ENCODE results near the gene SAXO1.
"Not testable (repeated sequence)": the region's sequence is repeated elsewhere in the genome, so short reads cannot be mapped to it uniquely, and the experiment has no call there.

Gene SAXO1

GRCh38 chr9:18999173-18999785 lies 33.7 kb downstream of the SAXO1 start:
- no peak for DNase-seq

- no peak for DNase-seq
These were observed 35.9 kb downstream of the SAXO1 start for GRCh38 chr9:18997151-18997550.

GRCh38 chr9:18996211-18996610 lies 36.8 kb downstream of the SAXO1 start:
- no peak for DNase-seq

DNA sequence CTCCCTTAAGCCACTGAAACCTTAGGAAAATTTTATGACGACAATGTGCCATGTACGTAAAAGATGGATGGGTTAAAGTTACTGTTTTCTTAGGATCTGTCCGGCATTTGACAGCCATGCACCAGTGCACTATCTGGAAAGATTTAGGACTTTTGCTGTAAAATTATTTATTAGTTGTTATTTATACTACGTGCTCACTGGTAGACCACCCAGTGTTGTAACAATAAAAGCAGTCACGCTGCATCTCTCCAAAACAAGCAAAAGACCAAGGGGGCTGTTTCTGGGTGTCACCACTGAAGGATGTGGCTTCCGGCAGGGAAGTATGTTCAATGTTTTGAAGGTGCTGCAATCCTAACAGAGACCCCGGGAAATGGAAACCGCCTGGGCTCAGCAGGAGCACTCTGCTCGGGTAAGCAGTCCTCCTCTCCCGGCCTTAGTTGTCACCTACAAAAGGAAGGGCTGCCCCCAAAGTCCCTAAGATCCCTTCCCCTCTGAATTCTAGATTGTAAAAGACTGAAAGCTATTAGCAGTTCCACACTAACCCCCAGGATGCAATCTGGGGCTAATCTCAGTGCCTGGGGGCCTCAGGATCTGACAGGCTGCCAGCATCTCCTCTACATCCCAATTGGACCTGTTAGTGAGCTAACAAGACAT lies 38.6 kb downstream of the SAXO1 start:
- no peak for DNase-seq

GRCh38 chr9:18991197-18991596 lies 41.8 kb downstream of the SAXO1 start:
- DNase-seq: not testable (repeated sequence)

DNA sequence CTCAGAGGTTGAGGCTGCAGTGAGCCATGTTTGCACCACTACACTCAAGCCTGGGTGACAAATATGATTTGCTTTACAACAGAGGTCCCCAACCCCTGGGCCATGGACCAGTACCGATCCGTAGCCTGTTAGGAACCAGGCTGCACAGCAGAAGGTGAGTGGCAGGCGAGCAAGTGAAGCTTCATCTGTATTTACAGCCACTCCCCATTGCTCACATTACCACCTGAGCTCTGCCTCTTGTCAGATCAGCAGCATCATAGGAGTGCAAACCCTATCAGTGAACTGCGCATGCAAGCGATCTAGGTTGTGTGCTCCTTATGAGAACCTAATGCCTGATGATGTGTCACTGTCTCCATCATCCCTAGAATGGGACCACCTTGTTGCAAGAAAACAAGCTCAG lies 42.5 kb downstream of the SAXO1 start:
- no peak for DNase-seq

DNA sequence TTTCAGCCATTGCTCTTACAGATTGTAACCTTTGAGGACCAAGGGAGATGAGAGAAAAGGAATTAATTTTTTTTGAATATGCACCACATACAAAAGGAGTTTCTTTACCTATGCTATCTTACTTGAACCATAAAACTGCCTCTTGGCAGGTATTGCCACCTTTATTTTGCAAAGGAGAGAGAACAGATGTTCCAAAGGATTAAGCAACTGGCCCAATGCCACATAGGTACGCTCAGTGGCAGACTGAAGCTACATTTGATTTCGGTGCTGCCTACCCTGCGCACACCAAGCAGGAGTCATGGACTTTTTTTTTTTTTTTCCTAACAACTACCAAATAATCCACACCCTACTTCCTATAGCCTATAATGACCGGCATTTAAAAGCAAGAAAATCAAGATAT lies 43.1 kb downstream of the SAXO1 start:
- no peak for DNase-seq

DNA sequence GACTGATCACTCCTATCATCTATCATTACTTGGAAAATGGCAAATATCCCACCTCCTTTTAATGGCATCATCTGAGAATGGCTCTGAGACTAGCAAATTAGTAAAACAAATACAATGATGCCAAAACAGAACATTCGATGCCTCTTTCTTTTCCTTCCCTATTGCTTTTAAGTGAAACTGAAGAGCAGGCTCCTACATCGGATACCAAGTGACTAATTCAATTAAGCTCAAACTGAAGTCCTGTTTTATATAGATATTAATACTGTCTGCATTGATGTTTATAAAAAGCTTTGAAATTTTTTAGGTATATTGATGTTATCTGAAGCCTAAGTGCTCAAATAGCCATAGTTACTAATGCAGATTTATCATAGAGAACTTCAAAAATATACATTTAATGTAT lies 43.9 kb downstream of the SAXO1 start:
- DNase-seq: no peak

DNA sequence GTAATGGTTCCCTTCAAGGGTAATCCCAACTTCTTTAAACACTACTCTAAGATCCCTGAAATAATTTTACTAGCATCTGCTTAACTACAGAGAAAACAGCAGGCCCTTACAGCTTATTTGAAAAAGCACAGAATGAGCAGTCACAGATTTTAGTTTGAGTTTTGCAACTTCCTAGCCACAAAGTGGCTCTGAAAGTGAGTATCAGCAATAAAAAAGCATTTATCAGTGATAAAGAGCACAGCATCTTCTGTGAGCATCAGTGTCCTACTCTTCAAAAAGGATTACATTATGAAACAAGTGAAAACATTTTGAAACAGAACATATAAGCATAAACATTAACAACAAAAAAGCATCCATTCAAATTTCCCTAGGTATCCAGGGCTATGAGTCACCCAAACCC lies 45.0 kb downstream of the SAXO1 start:
- no peak for DNase-seq

- DNase-seq: no peak
These were observed 47.0 kb downstream of the SAXO1 start for GRCh38 chr9:18985996-18986395.

GRCh38 chr9:18985464-18985951 lies 47.5 kb downstream of the SAXO1 start:
- DNase-seq: peak; percentile 66

DNA sequence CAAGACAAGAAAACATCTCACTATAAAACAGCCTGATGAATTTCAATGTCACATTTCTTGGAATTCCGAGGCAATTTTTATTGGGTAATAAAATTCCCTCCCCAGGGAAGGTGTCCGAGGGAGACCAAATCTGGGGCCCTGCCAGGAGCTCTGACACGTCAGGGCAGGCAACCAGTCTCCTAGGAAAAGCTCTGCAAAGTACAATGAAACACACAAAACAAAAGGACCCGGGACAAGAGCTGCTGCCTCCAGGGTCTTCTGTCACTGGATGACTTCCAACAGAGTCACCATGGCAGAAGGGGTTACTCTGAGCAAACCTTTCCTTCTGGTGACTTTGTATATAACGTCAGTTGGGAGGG lies 50.8 kb downstream of the SAXO1 start:
- no peak for DNase-seq

DNA sequence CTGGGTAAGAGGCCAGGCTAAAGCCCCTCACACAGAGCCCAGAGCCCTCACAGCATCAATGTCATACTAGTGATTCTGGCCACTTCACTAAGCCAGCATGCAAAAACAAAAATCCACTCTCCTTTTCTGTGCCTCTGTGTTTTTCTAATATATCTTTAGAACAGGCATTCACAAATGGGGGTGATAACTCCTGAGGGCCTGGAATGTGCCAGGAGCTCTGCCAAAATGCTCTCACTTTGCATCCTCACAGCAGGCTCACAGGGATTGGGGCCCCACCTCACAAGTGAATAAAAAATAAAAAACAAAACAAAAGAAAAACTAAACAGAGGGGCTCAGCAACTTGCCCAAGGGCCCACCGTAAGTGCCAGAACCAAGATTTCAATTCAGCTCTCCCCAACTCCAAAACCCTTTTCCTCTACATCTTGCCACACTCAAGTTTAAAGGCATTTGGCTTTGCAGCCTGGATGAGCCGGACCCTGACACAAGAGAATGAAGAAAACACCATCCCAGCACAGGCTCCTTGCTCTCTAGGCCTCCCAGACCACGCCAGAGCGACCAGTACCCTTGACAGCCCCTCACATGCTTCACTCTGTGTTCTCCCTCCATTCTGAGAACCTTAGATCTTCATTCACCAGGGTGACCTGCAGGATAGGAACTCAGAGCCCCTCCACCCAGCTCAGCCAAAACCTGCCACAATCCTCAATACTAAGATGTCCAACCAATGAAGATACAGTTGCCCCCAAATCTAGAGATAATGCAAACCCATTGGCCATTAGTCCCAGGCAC lies 51.3 kb downstream of the SAXO1 start:
- DNase-seq: no peak

- DNase-seq: peak; percentile 23
These were observed 52.8 kb downstream of the SAXO1 start for GRCh38 chr9:18980189-18980588.

DNA sequence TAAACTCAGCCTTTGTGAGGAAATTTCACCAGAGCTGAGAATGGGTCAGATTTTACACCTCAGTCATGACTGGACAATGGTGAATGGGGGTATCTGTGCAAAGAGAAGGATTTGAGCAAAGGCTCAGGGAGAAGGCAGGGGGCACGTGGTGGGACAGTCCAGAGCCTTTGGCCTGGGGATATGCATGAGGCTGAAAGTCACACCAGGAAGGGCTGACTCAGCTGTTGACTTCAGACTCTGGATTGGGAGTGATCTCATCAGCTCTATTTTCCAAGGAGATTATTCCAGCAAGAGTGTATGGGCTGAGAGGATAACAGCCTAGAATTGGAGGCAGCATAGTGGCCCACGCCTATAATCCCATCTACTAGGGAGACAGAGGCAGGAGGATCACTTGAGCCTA lies 53.6 kb downstream of the SAXO1 start:
- DNase-seq: peak; percentile 53

DNA sequence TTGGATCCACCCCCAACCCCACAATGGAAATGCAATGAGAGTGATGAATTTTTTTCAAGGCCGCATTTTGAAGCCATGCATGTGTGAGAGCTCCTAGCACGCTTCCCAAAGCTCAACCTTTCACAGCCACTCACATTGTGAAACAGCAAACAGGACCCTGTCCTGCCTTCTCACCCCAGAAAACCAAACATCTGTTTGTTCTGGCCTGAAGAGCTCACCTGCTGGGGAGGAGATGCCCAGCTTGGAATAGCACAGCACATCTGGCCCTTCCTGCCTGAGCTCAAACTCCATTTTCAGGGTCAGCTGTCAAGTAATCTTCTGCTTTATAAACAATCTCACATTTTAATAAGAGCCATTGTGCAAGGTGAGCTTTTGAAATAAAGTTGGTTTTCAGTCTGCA lies 54.8 kb downstream of the SAXO1 start:
- no peak for DNase-seq

DNA sequence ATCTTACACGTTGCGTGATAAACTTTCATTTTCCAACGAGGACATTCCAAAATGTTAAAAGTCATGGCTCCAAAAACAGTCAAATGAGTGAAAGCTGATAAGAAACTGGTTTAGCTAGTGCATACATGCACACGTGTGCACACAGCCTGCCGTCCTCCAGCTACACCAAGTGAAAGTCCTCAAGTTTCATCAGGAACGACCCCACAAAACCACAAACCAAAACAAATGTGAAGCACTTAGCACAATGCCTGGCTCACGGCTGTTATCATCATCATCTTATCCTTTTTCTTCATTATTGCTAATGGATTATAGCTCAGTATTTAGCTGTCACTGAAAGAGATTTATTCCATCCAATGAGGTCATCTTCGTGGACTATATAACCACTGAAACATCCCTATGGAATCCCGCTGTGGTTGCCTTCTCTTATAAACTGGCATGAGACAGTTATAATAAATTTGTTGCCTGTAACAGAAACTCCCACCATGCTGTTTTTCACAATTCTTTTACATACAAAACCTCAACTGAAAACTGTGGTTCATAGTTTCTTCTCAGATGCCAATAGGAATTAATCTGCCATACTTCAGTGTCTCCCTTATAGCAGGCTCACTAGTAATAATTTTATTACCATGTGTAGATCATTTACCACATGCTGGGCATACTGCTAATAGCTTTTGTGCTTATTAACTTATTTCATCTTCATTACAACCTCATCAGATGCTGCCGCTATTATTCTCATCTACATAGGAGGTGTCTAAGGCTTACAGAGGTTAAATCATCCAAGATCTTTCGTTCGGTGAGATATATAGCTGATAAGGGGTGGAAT lies 56.1 kb downstream of the SAXO1 start:
- DNase-seq: peak; percentile 98

GRCh38 chr9:18976221-18976708 lies 56.7 kb downstream of the SAXO1 start:
- no peak for DNase-seq

- no peak for DNase-seq
These were observed 59.7 kb downstream of the SAXO1 start for GRCh38 chr9:18973348-18973747.

DNA sequence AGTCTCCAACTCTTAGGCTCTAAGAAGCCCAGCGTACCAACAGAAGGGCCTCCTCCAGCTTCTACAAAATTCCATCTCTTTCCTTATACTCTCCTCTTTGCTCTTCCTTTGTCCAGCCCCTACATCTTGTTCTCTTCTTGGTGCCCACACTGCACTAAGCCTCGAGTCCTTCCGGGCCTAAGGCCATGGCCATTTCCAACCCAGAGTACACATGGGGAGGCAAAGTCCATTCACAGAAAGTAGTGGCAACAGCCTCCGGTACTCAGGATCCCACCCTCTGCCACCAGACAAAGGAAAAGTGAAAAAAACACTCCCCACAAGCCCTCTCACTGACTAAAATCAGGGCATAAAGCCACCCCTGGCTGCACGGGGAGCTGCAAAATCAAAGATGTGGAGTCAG lies 60.3 kb downstream of the SAXO1 start:
- DNase-seq: no peak

GRCh38 chr9:18971909-18972308 lies 61.1 kb downstream of the SAXO1 start:
- no peak for DNase-seq

DNA sequence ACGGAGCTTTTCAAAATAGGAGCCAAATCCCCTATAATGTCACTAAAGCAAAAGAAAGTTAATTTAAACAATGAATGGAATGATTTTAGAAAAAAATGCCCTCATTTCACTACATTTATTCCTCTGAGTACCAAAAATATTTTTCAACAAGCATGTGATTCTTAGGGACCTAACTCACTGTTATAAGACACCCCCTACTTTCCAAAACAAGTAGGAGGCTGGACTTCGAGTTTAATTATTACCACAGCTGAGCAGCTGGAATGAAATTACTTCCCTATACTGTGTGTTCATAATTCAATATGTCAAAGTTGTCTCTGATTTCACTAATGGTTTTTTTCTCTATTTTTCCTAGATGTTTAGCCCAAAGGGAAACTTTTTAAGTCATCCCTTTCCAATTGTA lies 61.6 kb downstream of the SAXO1 start:
- no peak for DNase-seq

DNA sequence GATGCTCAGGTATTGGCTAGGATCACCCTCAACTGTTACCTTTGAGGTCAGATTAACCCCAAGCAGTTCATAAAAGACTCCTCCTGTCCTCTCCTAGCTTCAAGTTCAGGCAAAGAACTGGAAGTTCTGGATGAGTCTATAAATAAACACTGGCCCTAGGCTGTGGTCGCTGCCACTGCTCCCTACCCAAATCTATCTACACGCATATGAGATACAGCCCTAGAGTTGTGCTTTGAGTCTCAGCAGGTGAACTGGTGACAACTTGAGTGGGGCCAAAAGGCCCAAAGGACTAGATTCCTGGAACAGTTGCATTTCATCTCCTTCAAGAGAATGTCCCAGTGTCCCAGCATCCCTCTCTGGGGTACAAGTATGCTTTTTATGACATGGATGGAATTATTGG lies 62.6 kb downstream of the SAXO1 start:
- no peak for DNase-seq
